B cell (primary cell): Measurements from ENCODE around the gene MBNL1. TPM values are rescaled to one million over a fixed set of nuclear protein-coding genes. Genes with fewer than 3 reads are reported as not detected.

ENCODE experiments used
- ATAC-seq: fragments of 200-7000 bp; cut with Tn5 transposase; one replicate; pipeline ENCODE4 v1.10.0; 2021; ENCODE audit warnings: low read depth, mild to moderate bottlenecking, moderate number of reproducible peaks, moderate library complexity
- CTCF ChIA-PET: fragments of 350-600 bp; sonication (Branson Sonifier 250); formaldehyde crosslinking; loops from one replicate; lab custom pipeline; 2021; ENCODE audit warnings: antibody characterized with exemption, inconsistent platforms; lab: Charles Lee
- POLR2A ChIA-PET: fragments of 350-600 bp; sonication (Branson Sonifier 250); formaldehyde crosslinking; loops from one replicate; lab custom pipeline; 2021; ENCODE audit warnings: antibody characterized with exemption; lab: Charles Lee
- DNase-seq: peaks from one replicate; pipeline ENCODE4 v3.0.0; 2013
- H2AFZ ChIP-seq: 2 replicates; pipeline ENCODE4 v1.6.1; 2012; ENCODE audit warnings: mild to moderate bottlenecking, low read depth, low read length; ENCODE audit not compliant: insufficient read depth, poor library complexity, severe bottlenecking
- H3K27ac ChIP-seq, 2 donors: 1 replicate in 1 of 2; 2 replicates in 1 of 2; pipeline ENCODE4 v1.5.1; 2012 to 2013; ENCODE audit warnings: low read length in 2 of 2, mild to moderate bottlenecking in 2 of 2, moderate library complexity in 1 of 2
- H3K27me3 ChIP-seq, 4 experiments: fragments of 200-600 bp in 1 of 4; sonication (generic) in 1 of 4; replicated peaks in 1 of 4; 1 replicate in 2 of 4; 2 replicates in 2 of 4; pipeline versions ENCODE4 v1.6.1 to v1.7.0; 2013 to 2016; ENCODE audit warnings: low read length in 3 of 4, mild to moderate bottlenecking in 2 of 4, mixed read lengths in 1 of 4, moderate library complexity in 1 of 4; ENCODE audit not compliant: insufficient read depth in 4 of 4, control insufficient read depth in 3 of 4; ENCODE audit errors: control extremely low read depth in 1 of 4
- H3K36me3 ChIP-seq, 2 experiments: replicated peaks in 1 of 2; 1 replicate in 1 of 2; 2 replicates in 1 of 2; pipeline versions ENCODE4 v1.6.1 to v1.7.1; 2013; ENCODE audit warnings: low read length in 1 of 2; ENCODE audit not compliant: insufficient read depth in 2 of 2, control insufficient read depth in 1 of 2; ENCODE audit errors: control extremely low read depth in 1 of 2, extremely low read depth in 1 of 2
- H3K4me1 ChIP-seq, 2 donors: fragments of 200-600 bp in 1 of 2; sonication (generic) in 1 of 2; 1 replicate in 1 of 2; 2 replicates in 1 of 2; pipeline versions ENCODE4 v1.5.1 to v1.6.1; 2013 to 2017; ENCODE audit warnings: low read length in 2 of 2; ENCODE audit not compliant: control insufficient read depth in 2 of 2, insufficient read depth in 2 of 2
- H3K4me2 ChIP-seq: replicated peaks from 2 replicates; pipeline ENCODE3; 2012; ENCODE audit warnings: mild to moderate bottlenecking, low read depth, low read length; ENCODE audit not compliant: poor library complexity, severe bottlenecking
- H3K4me3 ChIP-seq, 5 experiments: fragments of 200-600 bp in 1 of 5; sonication (generic) in 1 of 5; 1 replicate in 3 of 5; 2 replicates in 2 of 5; pipeline versions ENCODE4 v1.5.1 to v1.7.0; 2011 to 2016; ENCODE audit warnings: low read length in 4 of 5, mild to moderate bottlenecking in 4 of 5, low read depth in 2 of 5, control low read depth in 1 of 5, moderate library complexity in 1 of 5; ENCODE audit not compliant: insufficient read depth in 1 of 5; ENCODE audit errors: control extremely low read depth in 1 of 5, extremely low read depth in 1 of 5
- H3K79me2 ChIP-seq: fragments of 200-600 bp; sonication (generic); one replicate; pipeline ENCODE4 v1.6.0; 2016; ENCODE audit warnings: low read length; ENCODE audit not compliant: control insufficient read depth, insufficient read depth
- H3K9ac ChIP-seq: fragments of 200-600 bp; sonication (generic); 2 replicates; pipeline ENCODE4 v1.6.1; 2017; ENCODE audit warnings: mild to moderate bottlenecking, low read length, moderate library complexity
- H3K9me3 ChIP-seq, 3 donors: one replicate each; pipeline versions ENCODE4 v1.6.1 to v1.7.1; 2013; ENCODE audit warnings: low read length in 2 of 3; ENCODE audit not compliant: control insufficient read depth in 2 of 3, insufficient read depth in 1 of 3; ENCODE audit errors: control extremely low read depth in 1 of 3
- H4K20me1 ChIP-seq: 2 replicates; pipeline ENCODE4 v1.6.0; 2012; ENCODE audit warnings: mild to moderate bottlenecking, low read length; ENCODE audit not compliant: insufficient read depth, control insufficient read depth, poor library complexity, severe bottlenecking
- H3K27ac Mint-ChIP-seq: one replicate; pipeline ENCODE4 v1.8.0; 2021; ENCODE audit warnings: mixed read lengths
- H3K27me3 Mint-ChIP-seq: one replicate; pipeline ENCODE4 v1.8.0; 2021; ENCODE audit warnings: mixed read lengths
- H3K4me1 Mint-ChIP-seq: one replicate; pipeline ENCODE4 v1.8.0; 2021; ENCODE audit warnings: mixed read lengths
- H3K4me3 Mint-ChIP-seq: one replicate; pipeline ENCODE4 v1.8.0; 2021; ENCODE audit warnings: mixed read lengths
- H3K9me3 Mint-ChIP-seq: one replicate; pipeline ENCODE4 v1.8.0; 2022; ENCODE audit warnings: mixed read lengths; ENCODE audit not compliant: insufficient read depth
- CTCF ChIP-seq: fragments of 200-600 bp; IDR thresholded peaks from one replicate; pipeline ENCODE4 v1.8.0; 2022; ENCODE audit warnings: antibody characterized with exemption, mild to moderate bottlenecking
- EZH2 ChIP-seq: IDR thresholded peaks from 2 replicates; pipeline ENCODE4 v1.6.1; 2012; ENCODE audit warnings: borderline replicate concordance, low read depth, mild to moderate bottlenecking, moderate library complexity, low read length; ENCODE audit not compliant: insufficient read depth, poor library complexity, severe bottlenecking
- WGBS: methylation state at CpG from one replicate; pipeline ENCODE4 v1.1.5; 2013; ENCODE audit warnings: missing lambda C conversion rate; ENCODE audit not compliant: insufficient coverage; 5-methylcytosine and 5-hydroxymethylcytosine counted together
- intact Hi-C: fragments of 100-400 bp; cut with micrococcal nuclease; formaldehyde crosslinking; loops from one replicate; pipeline ENCODE4 v1.10.0; 2022
- polyA plus RNA-seq: library from polyadenylated mRNA; depleted of rRNA; stranded (reverse); fragments of >200 nt; gene quantifications from 2 replicates; pipeline ENCODE4 v1.2.3, GENCODE V29; 2012
- total RNA-seq, 2 donors: library from RNA; stranded (reverse); fragments of 120-200 nt in 1 of 2; gene quantifications; 1 replicate in 1 of 2; 2 replicates in 1 of 2; pipeline versions ENCODE4 v1.2.3 to v1.2.4, GENCODE V29; 2013 to 2022

MBNL1 gene
- total and polyA plus RNA-seq, 2 donors (not counting 1 experiment from before 2014, with no cell fraction given): 195 to 505 TPM

GRCh38 chr3:152428577-152428976, 159.8 kb downstream of the MBNL1 start:
- H3K27me3 Mint-ChIP-seq: no peaks in the 10 kb centered on the region
- no peak for DNase-seq
- peaks cover 6% of the 10 kb centered on the region for H3K9me3 Mint-ChIP-seq
- Histone ChIP-seq H3K27me3 (no peaks in the 10 kb centered on the region), H3K27ac (peak overlapping the region in 1 of 2 donors; percentile 65), H3K4me3 (no peak overlapping the region), H3K9ac (no peak overlapping the region), H3K9me3 (peaks cover 0 to 8% (median 6%) of the 10 kb centered on the region in 3 donors), H3K4me2 (no peak overlapping the region), H3K4me1 (no peaks in the 10 kb centered on the region), H2AFZ (no peak overlapping the region), H4K20me1 (peaks cover 5% of the 10 kb centered on the region), H3K79me2 (peaks cover 60% of the 10 kb centered on the region), H3K36me3 (peaks cover 0 to 39% of the 10 kb centered on the region in 2 experiments)
- 100% methylated on average over 1 of the region's 3 CpGs for WGBS
- no peak overlapping the region for H3K4me3 Mint-ChIP-seq
- no peak for TF ChIP-seq CTCF
- peaks cover 43% of the 10 kb centered on the region for H3K4me1 Mint-ChIP-seq
- intact Hi-C loops: no loop called here
- peak overlapping the region; percentile 46 for H3K27ac Mint-ChIP-seq
- ATAC-seq: no peak
- CTCF ChIA-PET: interaction anchor here (1.0 kb wide), 1 partner anchor 245 kb away, joined by 4 read pairs; no protein-coding TSS in a partner anchor
- POLR2A ChIA-PET: no interaction called here

GRCh38 chr3:152430223-152431002, 161.7 kb downstream of the MBNL1 start:
- Histone ChIP-seq H3K79me2 (peaks cover 70% of the 10 kb centered on the region), H3K9me3 (peaks cover 0 to 10% (median 8%) of the 10 kb centered on the region in 3 donors), H3K27me3 (no peaks in the 10 kb centered on the region), H3K27ac (peak overlapping the region in 1 of 2 donors; percentile 38), H3K4me2 (no peak overlapping the region), H3K4me3 (no peak overlapping the region), H3K9ac (no peak overlapping the region), H4K20me1 (peaks cover 10% of the 10 kb centered on the region), H3K4me1 (no peaks in the 10 kb centered on the region), H2AFZ (no peak overlapping the region), H3K36me3 (peaks cover 3 to 56% of the 10 kb centered on the region in 2 experiments)
- Mint-ChIP-seq H3K4me1 (peaks cover 38% of the 10 kb centered on the region), H3K27ac (peak overlapping the region; percentile 79), H3K9me3 (peaks cover 6% of the 10 kb centered on the region), H3K4me3 (no peak overlapping the region), H3K27me3 (no peaks in the 10 kb centered on the region)
- intact Hi-C loops: no loop called here
- TF ChIP-seq CTCF (no peak), EZH2 (no peak)
- no CpG with 5 or more reads among the region's 2 CpGs for WGBS
- CTCF ChIA-PET: interaction anchor here (1.0 to 1.2 kb wide), 3 partner anchors 17 to 247 kb away, joined by 3 to 6 read pairs (median 3); no protein-coding TSS in a partner anchor
- no peak for DNase-seq
- POLR2A ChIA-PET: no interaction called here
- no peak for ATAC-seq
